Amniotic stem cell (primary cell): ENCODE measurements around the gene PAMR1.

Experiments
- DNase-seq: peaks from one replicate; lab custom pipeline; 2025; lab: John Stamatoyannopoulos, UW

PAMR1 gene

DNA sequence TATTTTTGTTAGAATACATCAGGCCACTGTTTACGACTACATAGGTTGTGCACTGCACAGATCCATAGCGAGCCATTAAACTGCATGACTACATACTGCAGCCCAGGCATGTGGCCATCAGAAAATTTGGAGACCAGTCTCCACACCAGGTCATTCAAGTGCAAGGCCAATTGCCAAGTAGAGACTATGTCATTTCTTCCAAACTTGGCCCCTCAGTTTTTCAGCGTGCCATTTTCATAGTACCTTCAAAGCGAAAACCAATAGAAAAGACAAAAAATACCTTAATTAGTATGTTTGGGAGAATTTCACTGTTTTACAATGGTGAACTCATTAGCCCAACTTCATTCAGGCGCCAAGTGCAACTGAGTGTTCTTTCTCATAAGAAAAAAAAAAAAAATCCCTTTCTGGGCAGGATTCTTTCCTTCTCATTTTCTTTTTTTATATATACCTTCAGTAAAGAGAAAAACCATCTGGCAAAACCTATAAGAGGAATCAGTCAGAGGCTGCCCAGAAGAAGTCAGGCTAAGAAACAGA, 30.4 kb downstream of the PAMR1 start:
- no peak for DNase-seq

DNA sequence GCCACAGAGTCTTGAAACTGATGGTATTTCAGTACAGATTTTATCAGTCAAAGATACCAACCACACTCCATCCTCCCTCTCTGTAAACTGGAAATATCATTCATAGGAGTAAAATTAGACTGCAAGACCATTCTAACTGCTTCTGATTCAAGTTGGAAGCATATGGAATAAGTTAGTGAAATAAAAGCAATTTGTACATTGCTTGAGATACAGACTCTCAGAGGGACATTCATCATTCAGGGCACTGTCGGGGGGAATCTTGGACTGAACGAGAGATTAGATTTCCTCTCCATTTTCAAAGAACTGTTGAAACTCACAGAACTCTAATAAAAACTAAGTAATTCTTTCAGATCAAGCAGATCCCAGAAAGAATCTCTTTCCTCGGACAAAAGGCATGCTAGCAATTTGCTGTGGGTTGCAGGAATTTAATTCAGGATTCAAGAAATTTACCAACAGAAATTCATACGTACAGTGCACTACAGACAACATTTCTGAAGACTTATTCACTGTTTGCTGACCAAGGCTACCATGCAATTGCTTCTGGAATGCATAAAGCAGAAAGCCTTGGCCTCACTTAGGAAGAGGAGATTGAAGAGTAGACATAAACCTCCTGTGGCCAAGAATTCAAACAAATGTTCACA, 34.1 kb downstream of the PAMR1 start:
- peak; percentile 72 for DNase-seq

- no peak for DNase-seq
Measured at GRCh38 chr11:35488117-35488516, 37.3 kb downstream of the PAMR1 start.

DNA sequence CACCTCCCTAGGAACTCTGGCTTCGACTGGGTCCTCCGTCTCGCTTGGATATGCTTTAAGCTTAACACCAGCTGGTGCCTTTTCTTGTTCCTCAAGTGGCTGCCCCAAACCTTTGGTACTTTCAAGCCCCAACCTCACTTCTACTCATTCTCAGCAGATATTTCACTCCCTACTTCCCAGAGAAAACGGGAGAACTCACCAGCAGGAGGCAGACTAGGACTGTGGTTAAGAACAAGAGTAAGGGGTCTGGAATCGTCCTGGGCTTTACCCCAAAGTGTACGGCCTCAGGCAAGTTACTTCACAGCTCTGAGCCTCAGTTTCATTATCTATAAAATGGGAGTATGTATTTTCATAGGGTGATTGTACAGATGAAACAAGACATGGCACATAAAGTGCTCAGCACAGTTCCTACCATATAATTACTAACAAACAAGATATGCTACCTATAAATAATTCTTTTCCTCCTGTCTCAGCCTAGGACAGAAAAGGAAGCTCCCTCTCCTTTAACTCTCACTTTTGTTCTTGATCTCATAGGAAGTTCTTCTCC, 37.8 kb downstream of the PAMR1 start:
- DNase-seq, result no peak

DNA sequence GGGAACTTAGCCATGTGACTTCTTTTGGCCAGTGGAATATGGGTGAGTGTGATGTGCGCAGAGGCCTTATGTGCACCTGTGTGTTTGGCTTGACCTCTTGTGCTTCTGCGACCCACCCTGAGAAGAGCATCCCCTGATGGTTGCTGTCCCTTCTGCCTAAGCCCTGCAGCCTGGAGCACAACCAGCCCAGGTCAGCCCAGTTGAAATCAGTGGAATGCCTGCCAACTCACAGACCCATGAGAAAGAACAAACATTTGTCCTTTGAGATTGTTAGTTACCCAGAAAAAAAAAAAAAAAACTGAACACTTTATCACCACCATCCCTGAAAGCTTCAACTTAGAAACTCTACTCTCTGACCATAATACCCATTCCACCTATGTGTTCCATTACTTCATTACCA, 38.5 kb downstream of the PAMR1 start:
- no peak for DNase-seq

GRCh38 chr11:35486446-35486845, 39.0 kb downstream of the PAMR1 start:
- no peak for DNase-seq

DNA sequence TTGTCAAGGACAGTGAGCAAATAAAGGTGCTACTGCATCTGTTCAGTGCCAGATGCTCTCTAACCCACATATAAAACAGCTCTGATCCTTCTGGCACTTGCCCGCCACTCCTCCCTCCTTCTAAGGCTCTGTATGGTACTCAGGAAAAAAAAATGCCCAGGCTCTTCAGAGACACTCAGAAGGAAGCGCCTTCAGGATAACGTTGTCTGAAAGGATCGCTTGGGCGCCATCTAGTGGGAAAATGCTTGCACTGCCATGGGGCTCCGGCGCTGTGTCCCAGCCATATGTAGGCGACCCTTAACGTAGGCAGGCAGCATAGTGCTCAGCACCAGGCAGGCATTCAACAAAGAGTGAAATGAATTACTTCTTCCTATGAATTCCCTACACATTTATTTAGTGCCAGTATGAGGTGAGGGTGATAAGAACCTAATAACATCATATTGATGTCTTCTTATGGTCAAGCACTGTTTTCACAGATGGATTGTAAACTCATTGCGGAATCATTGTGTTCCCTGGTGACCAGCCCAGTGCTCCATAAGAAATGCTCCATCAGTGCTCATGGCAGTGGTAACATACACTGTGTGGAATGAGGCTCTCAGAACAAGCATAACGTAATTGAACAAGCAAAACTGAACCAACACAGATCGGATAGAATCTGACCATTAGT, 39.6 kb downstream of the PAMR1 start:
- DNase-seq, result peak; percentile 71

GRCh38 chr11:35484435-35484834, 41.0 kb downstream of the PAMR1 start:
- DNase-seq, result peak; percentile 67

DNA sequence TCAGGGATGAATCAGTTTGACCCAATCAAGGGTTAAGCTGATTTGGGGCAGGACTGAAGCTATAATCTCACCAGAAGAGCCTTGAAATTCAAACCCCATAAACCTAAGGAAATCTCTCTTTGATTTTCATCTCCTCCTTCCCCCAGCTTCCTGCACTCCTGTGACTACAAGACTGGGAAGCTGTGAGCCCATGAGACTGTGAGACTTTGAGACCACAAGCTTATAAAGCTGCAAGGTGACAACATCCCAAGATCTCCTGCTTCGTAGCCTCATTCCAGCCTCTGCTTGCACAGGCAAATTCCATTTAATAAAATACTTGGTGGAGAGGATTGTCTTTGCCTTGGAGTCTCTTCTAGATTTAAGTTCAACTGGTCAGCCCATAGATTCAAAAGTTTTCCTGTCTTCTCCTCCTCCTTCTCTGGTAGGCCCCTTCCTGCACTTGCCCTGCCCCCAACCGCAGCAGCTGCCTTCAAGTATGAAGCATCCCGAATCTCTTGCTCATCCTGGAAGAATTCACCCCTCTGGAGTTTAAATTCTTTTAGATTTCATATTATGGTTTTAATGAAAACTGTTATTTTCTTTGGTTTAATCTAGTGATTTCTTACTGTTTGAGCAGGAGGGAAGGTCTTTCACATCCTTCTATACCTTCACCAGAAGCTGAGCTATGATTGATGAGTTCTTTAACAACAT, 42.1 kb downstream of the PAMR1 start:
- no peak for DNase-seq

GRCh38 chr11:35479731-35480130, 45.7 kb downstream of the PAMR1 start:
- no peak for DNase-seq

- no peak for DNase-seq
Measured at GRCh38 chr11:35478471-35479091, 46.8 kb downstream of the PAMR1 start.

- no peak for DNase-seq
Measured at GRCh38 chr11:35477901-35478300, 47.5 kb downstream of the PAMR1 start.

GRCh38 chr11:35474688-35475087, 50.7 kb downstream of the PAMR1 start:
- DNase-seq, result no peak

GRCh38 chr11:35473795-35474374, 51.5 kb downstream of the PAMR1 start:
- no peak for DNase-seq

- no peak for DNase-seq
Measured at GRCh38 chr11:35470616-35471015, 54.8 kb downstream of the PAMR1 start.

DNA sequence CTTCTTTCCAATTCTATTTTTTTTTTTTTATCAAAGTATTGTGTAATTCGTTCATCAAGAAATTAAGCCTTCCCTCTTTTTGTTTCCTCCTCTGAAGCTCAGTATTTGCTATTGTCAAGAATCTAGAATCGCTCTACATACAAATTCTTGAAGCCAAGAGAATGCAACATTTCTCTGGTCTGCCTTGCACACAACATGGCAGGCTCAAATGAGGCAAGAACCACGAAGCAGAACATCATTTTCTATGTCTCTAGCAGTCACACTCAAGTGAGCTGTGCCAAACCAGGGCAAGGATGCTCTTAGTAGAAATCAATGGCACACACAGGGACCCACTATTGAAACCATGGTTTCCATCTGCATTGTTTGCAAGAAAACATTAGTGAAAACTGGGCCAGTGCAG, 59.4 kb downstream of the PAMR1 start:
- DNase-seq, result no peak

GRCh38 chr11:35464308-35464707, 61.1 kb downstream of the PAMR1 start:
- no peak for DNase-seq

DNA sequence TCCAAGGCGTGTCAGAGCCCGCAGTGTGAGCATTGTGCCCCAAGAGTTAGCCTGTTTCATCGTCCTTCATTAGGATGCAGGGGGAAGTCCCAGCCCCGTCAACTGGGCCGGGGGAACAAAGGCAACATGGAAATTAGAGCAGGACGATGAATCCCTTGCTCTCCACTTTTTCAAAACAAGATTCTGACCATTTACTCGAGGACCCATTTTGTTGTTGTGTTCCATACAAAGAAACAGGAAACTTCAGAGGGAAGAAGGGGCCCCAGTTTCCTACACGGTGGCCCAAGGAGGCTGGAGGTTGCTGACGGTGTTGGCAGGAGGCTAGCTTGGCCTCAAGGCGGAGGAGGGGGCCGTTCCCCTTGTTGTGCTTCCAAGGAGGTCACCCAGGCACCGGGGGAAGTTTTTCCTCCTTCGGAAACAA, 62.1 kb downstream of the PAMR1 start:
- DNase-seq, result no peak

DNA sequence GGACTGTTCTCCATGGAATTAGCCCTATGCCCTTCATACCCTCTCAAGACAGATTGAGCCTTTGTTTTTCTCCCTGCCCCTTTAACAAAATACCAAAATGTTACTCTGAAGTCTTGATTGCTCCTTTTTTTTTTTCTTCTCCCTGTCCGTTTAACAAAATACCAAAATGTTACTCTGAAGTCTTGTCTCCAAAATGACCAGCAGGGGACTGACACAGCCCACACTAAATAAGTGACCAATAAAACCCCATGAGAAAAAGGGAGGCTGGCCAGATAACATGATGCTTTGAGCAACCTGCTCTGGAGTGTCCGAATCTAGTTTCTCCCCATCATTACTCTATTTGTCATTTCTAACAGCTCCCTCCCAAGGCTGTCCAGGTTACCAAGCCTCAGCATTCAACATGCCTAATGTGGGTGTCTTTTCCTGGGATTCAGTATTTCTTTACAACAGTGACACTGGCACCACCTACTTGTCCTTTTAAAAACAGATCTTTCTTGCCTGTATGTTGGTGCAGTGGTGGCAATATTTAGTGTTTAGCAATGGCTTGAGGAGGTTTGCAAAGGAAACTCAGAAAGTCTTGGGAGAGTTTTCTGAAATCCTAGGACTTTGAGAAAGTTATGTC, 63.4 kb downstream of the PAMR1 start:
- DNase-seq, result no peak

- no peak for DNase-seq
Measured at GRCh38 chr11:35459489-35459888, 65.9 kb downstream of the PAMR1 start.

GRCh38 chr11:35458846-35459245, 66.6 kb downstream of the PAMR1 start:
- DNase-seq, result no peak

GRCh38 chr11:35454362-35454761, 71.1 kb downstream of the PAMR1 start:
- no peak for DNase-seq
